Neural cell (in vitro differentiated cells): ENCODE measurements around the gene CNTLN. TPM values are rescaled to one million over a fixed set of nuclear protein-coding genes. Genes with fewer than 3 reads are reported as not detected.
"Not testable (repeated sequence)": the region's sequence is repeated elsewhere in the genome, so short reads cannot be mapped to it uniquely, and the experiment has no call there.

Experiments
- H2AFZ ChIP-seq: fragments of 200-600, 300-800 bp; sonication (generic), shearing (Covaris generic); 2 replicates; pipeline ENCODE4 v1.6.0; 2014; ENCODE audit warnings: low read depth, mild to moderate bottlenecking, antibody characterized with exemption, low read length, moderate library complexity
- H3F3A ChIP-seq: fragments of 200-600 bp; shearing (Covaris generic); 2 replicates; pipeline ENCODE4 v1.6.1; 2016; ENCODE audit warnings: mild to moderate bottlenecking, moderate library complexity, mixed read lengths, antibody characterized with exemption, low read length; ENCODE audit not compliant: insufficient read depth, poor library complexity, severe bottlenecking
- H3K27ac ChIP-seq: fragments of 200-600, 300-800 bp; sonication (generic), shearing (Covaris generic); 2 replicates; pipeline ENCODE4 v1.5.1; 2014; ENCODE audit warnings: mild to moderate bottlenecking, low read length, moderate library complexity
- H3K27me3 ChIP-seq: fragments of 300-800, 200-600 bp; sonication (generic), shearing (Covaris generic); 2 replicates; pipeline ENCODE4 v1.6.0; 2014; ENCODE audit warnings: mild to moderate bottlenecking, low read depth, low read length, moderate library complexity; ENCODE audit not compliant: insufficient read depth
- H3K36me3 ChIP-seq: fragments of 300-800, 200-600 bp; sonication (generic), shearing (Covaris generic); 2 replicates; pipeline ENCODE4 v1.5.1; 2014; ENCODE audit warnings: mild to moderate bottlenecking, antibody characterized with exemption, low read length, moderate library complexity; ENCODE audit not compliant: insufficient read depth
- H3K4me2 ChIP-seq: fragments of 300-800, 200-600 bp; sonication (generic), shearing (Covaris generic); 2 replicates; pipeline ENCODE4 v1.6.0; 2014; ENCODE audit warnings: mild to moderate bottlenecking, low read length
- H3K4me3 ChIP-seq: fragments of 300-800, 200-600 bp; sonication (generic), shearing (Covaris generic); 2 replicates; pipeline ENCODE4 v1.5.1; 2014; ENCODE audit warnings: mild to moderate bottlenecking, low read length, moderate library complexity
- H3K79me2 ChIP-seq: fragments of 200-600 bp; shearing (Covaris generic); replicated peaks from 2 replicates; pipeline ENCODE4 v1.6.0; 2014; ENCODE audit warnings: mild to moderate bottlenecking, low read length, moderate library complexity; ENCODE audit not compliant: insufficient read depth
- H3K9ac ChIP-seq: fragments of 300-800, 200-600 bp; sonication (generic), shearing (Covaris generic); 2 replicates; pipeline ENCODE4 v1.6.1; 2016; ENCODE audit warnings: mild to moderate bottlenecking, low read length, mixed read lengths
- H3K9me2 ChIP-seq: fragments of 200-600 bp; shearing (Covaris generic); 2 replicates; pipeline ENCODE4 v1.6.1; 2016; ENCODE audit warnings: mild to moderate bottlenecking, low read length, mixed read lengths; ENCODE audit not compliant: insufficient read depth
- H3K9me3 ChIP-seq: fragments of 200-600, 300-800 bp; sonication (generic), shearing (Covaris generic); 2 replicates; pipeline ENCODE4 v1.6.1; 2016; ENCODE audit warnings: mild to moderate bottlenecking, mixed run types, low read length, moderate library complexity, mixed read lengths
- H4K20me1 ChIP-seq: fragments of 200-600 bp; shearing (Covaris generic); 2 replicates; pipeline ENCODE4 v1.6.1; 2016; ENCODE audit warnings: mild to moderate bottlenecking, mixed run types; ENCODE audit not compliant: insufficient read depth
- CTCF ChIP-seq: fragments of 450-650 bp; IDR thresholded peaks from 2 replicates; pipeline ENCODE4 v1.5.1; 2014; ENCODE audit warnings: antibody characterized with exemption, mild to moderate bottlenecking, moderate library complexity; ENCODE audit not compliant: poor library complexity, severe bottlenecking
- EP300 ChIP-seq: fragments of 450-650 bp; conservative IDR thresholded peaks from 2 replicates; pipeline ENCODE4 v1.6.1; 2014; ENCODE audit warnings: antibody characterized with exemption, mild to moderate bottlenecking, moderate library complexity; ENCODE audit not compliant: poor library complexity, severe bottlenecking
- EZH2 ChIP-seq: fragments of 200-600, 300-800 bp; shearing (Covaris generic), sonication (generic); IDR thresholded peaks from 2 replicates; pipeline ENCODE4 v1.6.1; 2014; ENCODE audit warnings: antibody characterized with exemption, low read length, borderline replicate concordance, mild to moderate bottlenecking; ENCODE audit not compliant: insufficient read depth, poor library complexity, severe bottlenecking
- MXI1 ChIP-seq: fragments of 450-650 bp; conservative IDR thresholded peaks from 2 replicates; pipeline ENCODE4 v1.6.1; 2014; ENCODE audit warnings: antibody characterized with exemption, mild to moderate bottlenecking; ENCODE audit not compliant: poor library complexity, severe bottlenecking
- POLR2AphosphoS5 ChIP-seq: IDR thresholded peaks from 2 replicates; pipeline ENCODE4 v1.6.1; 2012
- RAD21 ChIP-seq: fragments of 450-650 bp; conservative IDR thresholded peaks from 2 replicates; pipeline ENCODE4 v1.6.1; 2014; ENCODE audit warnings: antibody characterized with exemption, mild to moderate bottlenecking, moderate library complexity
- REST ChIP-seq: IDR thresholded peaks from 2 replicates; pipeline ENCODE4 v1.6.1; 2012; ENCODE audit warnings: borderline replicate concordance
- SMC3 ChIP-seq: fragments of 450-650 bp; conservative IDR thresholded peaks from 2 replicates; pipeline ENCODE4 v1.6.1; 2014; ENCODE audit warnings: antibody characterized with exemption, mild to moderate bottlenecking, moderate library complexity; ENCODE audit not compliant: poor library complexity
- TAF1 ChIP-seq: IDR thresholded peaks from 2 replicates; pipeline ENCODE4 v1.6.1; 2012; ENCODE audit warnings: low read depth
- polyA plus RNA-seq: library from polyadenylated mRNA; depleted of rRNA; stranded (reverse); fragments of >200 nt; gene quantifications from 2 replicates; pipeline ENCODE4 v1.2.3, GENCODE V29; 2014

CNTLN gene
- polyA plus RNA-seq, 1 donor from 2014 or later: 5.0 TPM

GRCh38 chr9:17387565-17387964 is 252.7 kb downstream of the CNTLN start:
- Histone ChIP-seq H3K9me3 (no peaks in the 10 kb centered on the region), H3K36me3 (no peaks in the 10 kb centered on the region), H3K27me3 (no peaks in the 10 kb centered on the region), H3K4me2 (no peak overlapping the region), H3K27ac (no peak overlapping the region), H3K9me2 (no peaks in the 10 kb centered on the region), H3K4me3 (no peak overlapping the region), H3F3A (peaks cover 4% of the 10 kb centered on the region), H3K79me2 (no peaks in the 10 kb centered on the region), H2AFZ (no peak overlapping the region), H4K20me1 (no peaks in the 10 kb centered on the region), H3K9ac (no peak overlapping the region)
- TF ChIP-seq RAD21: no peak
- no peak for TF ChIP-seq CTCF
- TF ChIP-seq EZH2: no peak
- no peak for TF ChIP-seq TAF1
- no peak for TF ChIP-seq REST
- TF ChIP-seq SMC3: no peak
- TF ChIP-seq EP300: no peak

- no peaks in the 10 kb centered on the region for H3K9me2 ChIP-seq
- H3K36me3 ChIP-seq: no peaks in the 10 kb centered on the region
- no peaks in the 10 kb centered on the region for H3K9me3 ChIP-seq
- H4K20me1 ChIP-seq: no peaks in the 10 kb centered on the region
- peaks cover 5% of the 10 kb centered on the region for H3F3A ChIP-seq
- H3K4me2 ChIP-seq: peak overlapping the region; percentile 25
- TF ChIP-seq EZH2 (no peak), POLR2AphosphoS5 (peak; percentile 62), EP300 (peak; percentile 93)
- no peaks in the 10 kb centered on the region for H3K79me2 ChIP-seq
- H2AFZ ChIP-seq: no peak overlapping the region
- no peak overlapping the region for H3K9ac ChIP-seq
- H3K27me3 ChIP-seq: no peaks in the 10 kb centered on the region
- peak overlapping the region; percentile 73 for H3K27ac ChIP-seq
- H3K4me3 ChIP-seq: no peak overlapping the region
Measured at GRCh38 chr9:17389026-17389425, 254.2 kb downstream of the CNTLN start.

- H3K36me3 ChIP-seq: no peaks in the 10 kb centered on the region
- peak overlapping the region; percentile 44 for H3K9ac ChIP-seq
Measured at GRCh38 chr9:17394881-17395510, 260.2 kb downstream of the CNTLN start.

GRCh38 chr9:17397166-17397728 is 262.4 kb downstream of the CNTLN start:
- H3K36me3 ChIP-seq, H3K4me3 ChIP-seq: not testable (repeated sequence)

More at GRCh38 chr9:17394881-17395510, 260.2 kb downstream of the CNTLN start:
- H4K20me1 ChIP-seq: no peaks in the 10 kb centered on the region
- TF ChIP-seq MXI1 (no peak), POLR2AphosphoS5 (peak; percentile 33), EP300 (peak; percentile 92)
- peak overlapping the region; percentile 85 for H3K27ac ChIP-seq
- no peaks in the 10 kb centered on the region for H3K9me3 ChIP-seq
- peak overlapping the region; percentile 48 for H3K4me3 ChIP-seq
- no peaks in the 10 kb centered on the region for H3K27me3 ChIP-seq
- peaks cover 7% of the 10 kb centered on the region for H3F3A ChIP-seq
- peak overlapping the region; percentile 52 for H3K4me2 ChIP-seq
- H3K79me2 ChIP-seq: no peaks in the 10 kb centered on the region
- H2AFZ ChIP-seq: no peak overlapping the region
- no peaks in the 10 kb centered on the region for H3K9me2 ChIP-seq

More at GRCh38 chr9:17397166-17397728, 262.4 kb downstream of the CNTLN start:
- not testable (repeated sequence) for H3K27ac ChIP-seq, H3F3A ChIP-seq, H3K9me3 ChIP-seq, H3K9ac ChIP-seq, H3K4me2 ChIP-seq, H3K9me2 ChIP-seq, H3K27me3 ChIP-seq, H4K20me1 ChIP-seq, H3K79me2 ChIP-seq, H2AFZ ChIP-seq
